BLaER1 (cell line): ENCODE data around the gene OPRD1.

ENCODE experiments used
- H3K27ac ChIP-seq: shearing (Covaris generic); formaldehyde crosslinking; 2 replicates; pipeline ENCODE4 v1.8.1; 2022
- H3K27me3 ChIP-seq: shearing (Covaris generic); formaldehyde crosslinking; 2 replicates; pipeline ENCODE4 v1.8.1; 2022
- H3K36me3 ChIP-seq: shearing (Covaris generic); formaldehyde crosslinking; 2 replicates; pipeline ENCODE4 v1.8.1; 2022
- H3K4me1 ChIP-seq: shearing (Covaris generic); formaldehyde crosslinking; 2 replicates; pipeline ENCODE4 v1.8.1; 2022
- H3K4me2 ChIP-seq: shearing (Covaris generic); formaldehyde crosslinking; 2 replicates; pipeline ENCODE4 v1.8.1; 2022
- H3K4me3 ChIP-seq: shearing (Covaris generic); formaldehyde crosslinking; 2 replicates; pipeline ENCODE4 v1.8.1; 2022
- H3K9ac ChIP-seq: shearing (Covaris generic); formaldehyde crosslinking; 2 replicates; pipeline ENCODE4 v1.8.1; 2022
- H3K9me3 ChIP-seq: shearing (Covaris generic); formaldehyde crosslinking; 2 replicates; pipeline ENCODE4 v1.8.1; 2022
- H4K20me1 ChIP-seq: shearing (Covaris generic); formaldehyde crosslinking; 2 replicates; pipeline ENCODE4 v1.8.1; 2022
- Cebpa-rat ChIP-seq: shearing (Covaris generic); IDR thresholded peaks from 2 replicates; pipeline ENCODE4 v1.8.1; 2022

Gene OPRD1

GRCh38 chr1:28889357-28889756 is 77.4 kb downstream of the OPRD1 start:
- Histone ChIP-seq H3K27ac (no peak overlapping the region), H3K4me2 (peak overlapping the region; percentile 6; the same call in 1 of the 2 replicates), H3K9ac (no peak overlapping the region), H3K4me3 (no peak overlapping the region), H3K27me3 (no peaks in the 10 kb centered on the region), H4K20me1 (peaks cover 57% of the 10 kb centered on the region), H3K36me3 (peaks cover 11% of the 10 kb centered on the region; the same call in 1 of the 2 replicates), H3K4me1 (peaks cover 53% of the 10 kb centered on the region), H3K9me3 (no peaks in the 10 kb centered on the region)
- no peak for TF ChIP-seq Cebpa-rat

- H3K9ac ChIP-seq = no peak overlapping the region
- peaks cover 57% of the 10 kb centered on the region for H4K20me1 ChIP-seq
- H3K4me2 ChIP-seq = no peak overlapping the region
- H3K27ac ChIP-seq = no peak overlapping the region
- H3K27me3 ChIP-seq = no peaks in the 10 kb centered on the region
- H3K9me3 ChIP-seq = no peaks in the 10 kb centered on the region
- H3K36me3 ChIP-seq = peaks cover 22% of the 10 kb centered on the region; the same call in 1 of the 2 replicates
- peaks cover 44% of the 10 kb centered on the region for H3K4me1 ChIP-seq
- TF ChIP-seq Cebpa-rat = no peak
- no peak overlapping the region for H3K4me3 ChIP-seq
Observed at GRCh38 chr1:28890435-28890834, 78.5 kb downstream of the OPRD1 start.

- no peak overlapping the region for H3K9ac ChIP-seq
- H4K20me1 ChIP-seq = peaks cover 57% of the 10 kb centered on the region
- peaks cover 22% of the 10 kb centered on the region; the same call in 1 of the 2 replicates for H3K36me3 ChIP-seq
- no peak overlapping the region for H3K4me2 ChIP-seq
- no peaks in the 10 kb centered on the region for H3K27me3 ChIP-seq
- H3K4me3 ChIP-seq = no peak overlapping the region
- H3K27ac ChIP-seq = no peak overlapping the region
- TF ChIP-seq Cebpa-rat = no peak
- no peaks in the 10 kb centered on the region for H3K9me3 ChIP-seq
- H3K4me1 ChIP-seq = peaks cover 40% of the 10 kb centered on the region
Observed at GRCh38 chr1:28890836-28891235, 78.9 kb downstream of the OPRD1 start.

GRCh38 chr1:28891256-28891655 is 79.3 kb downstream of the OPRD1 start:
- no peak overlapping the region for H3K4me3 ChIP-seq
- H3K9me3 ChIP-seq = no peaks in the 10 kb centered on the region
- H3K9ac ChIP-seq = no peak overlapping the region
- no peak for TF ChIP-seq Cebpa-rat
- no peak overlapping the region for H3K4me2 ChIP-seq
- H4K20me1 ChIP-seq = peaks cover 61% of the 10 kb centered on the region
- peaks cover 36% of the 10 kb centered on the region for H3K4me1 ChIP-seq
- peaks cover 22% of the 10 kb centered on the region; the same call in 1 of the 2 replicates for H3K36me3 ChIP-seq
- no peak overlapping the region for H3K27ac ChIP-seq
- no peaks in the 10 kb centered on the region for H3K27me3 ChIP-seq

GRCh38 chr1:28893403-28894102 is 81.6 kb downstream of the OPRD1 start:
- Histone ChIP-seq H3K9me3 (no peaks in the 10 kb centered on the region), H3K27me3 (no peaks in the 10 kb centered on the region), H4K20me1 (peaks cover 73% of the 10 kb centered on the region), H3K9ac (no peak overlapping the region), H3K4me1 (peaks cover 30% of the 10 kb centered on the region), H3K27ac (no peak overlapping the region), H3K4me2 (no peak overlapping the region), H3K4me3 (no peak overlapping the region), H3K36me3 (peaks cover 22% of the 10 kb centered on the region; the same call in 1 of the 2 replicates)
- TF ChIP-seq Cebpa-rat = no peak

- Histone ChIP-seq H3K4me1 (peaks cover 33% of the 10 kb centered on the region), H4K20me1 (peaks cover 74% of the 10 kb centered on the region), H3K27ac (no peak overlapping the region), H3K36me3 (peaks cover 22% of the 10 kb centered on the region; the same call in 1 of the 2 replicates), H3K27me3 (no peaks in the 10 kb centered on the region), H3K4me2 (no peak overlapping the region), H3K9me3 (no peaks in the 10 kb centered on the region), H3K4me3 (no peak overlapping the region), H3K9ac (no peak overlapping the region)
- TF ChIP-seq Cebpa-rat = no peak
Observed at GRCh38 chr1:28894785-28895184, 82.8 kb downstream of the OPRD1 start.

- Histone ChIP-seq H3K9me3 (no peaks in the 10 kb centered on the region), H4K20me1 (peaks cover 71% of the 10 kb centered on the region)
Observed at GRCh38 chr1:28895896-28896608, 84.1 kb downstream of the OPRD1 start.

GRCh38 chr1:28896609-28896986 is 84.6 kb downstream of the OPRD1 start:
- H3K4me2 ChIP-seq = no peak overlapping the region
- no peak overlapping the region for H3K27ac ChIP-seq
- no peak for TF ChIP-seq Cebpa-rat
- no peak overlapping the region for H3K9ac ChIP-seq
- no peaks in the 10 kb centered on the region for H3K27me3 ChIP-seq
- H3K9me3 ChIP-seq = no peaks in the 10 kb centered on the region
- H4K20me1 ChIP-seq = peaks cover 66% of the 10 kb centered on the region
- H3K4me3 ChIP-seq = no peak overlapping the region
- peaks cover 19% of the 10 kb centered on the region for H3K4me1 ChIP-seq
- peaks cover 24% of the 10 kb centered on the region; the same call in 1 of the 2 replicates for H3K36me3 ChIP-seq

More at GRCh38 chr1:28895896-28896608, 84.1 kb downstream of the OPRD1 start:
- TF ChIP-seq Cebpa-rat = no peak
- Histone ChIP-seq H3K9ac (no peak overlapping the region), H3K4me3 (no peak overlapping the region), H3K36me3 (peaks cover 24% of the 10 kb centered on the region; the same call in 1 of the 2 replicates), H3K4me1 (peaks cover 20% of the 10 kb centered on the region), H3K27ac (no peak overlapping the region), H3K27me3 (no peaks in the 10 kb centered on the region), H3K4me2 (no peak overlapping the region)

- Histone ChIP-seq H4K20me1 (peaks cover 72% of the 10 kb centered on the region), H3K4me2 (peak overlapping the region; percentile 69), H3K9ac (0 out of 2 replicates have a peak overlapping the region, but pooled peaks have one; percentile 34)
Observed at GRCh38 chr1:28897789-28898188, 85.8 kb downstream of the OPRD1 start.

GRCh38 chr1:28898405-28898881 is 86.5 kb downstream of the OPRD1 start:
- Histone ChIP-seq H3K9me3 (no peaks in the 10 kb centered on the region), H3K4me1 (peaks cover 19% of the 10 kb centered on the region), H3K27me3 (no peaks in the 10 kb centered on the region), H3K36me3 (peaks cover 22% of the 10 kb centered on the region; the same call in 1 of the 2 replicates), H3K4me3 (no peak overlapping the region), H4K20me1 (peaks cover 72% of the 10 kb centered on the region), H3K27ac (peak overlapping the region; percentile 41; the same call in 1 of the 2 replicates), H3K9ac (peak overlapping the region; percentile 34; the same call in 1 of the 2 replicates), H3K4me2 (peak overlapping the region; percentile 69)
- TF ChIP-seq Cebpa-rat = no peak

More at GRCh38 chr1:28897789-28898188, 85.8 kb downstream of the OPRD1 start:
- no peak for TF ChIP-seq Cebpa-rat
- Histone ChIP-seq H3K9me3 (no peaks in the 10 kb centered on the region), H3K4me3 (no peak overlapping the region), H3K36me3 (peaks cover 24% of the 10 kb centered on the region; the same call in 1 of the 2 replicates), H3K27ac (no peak overlapping the region), H3K27me3 (no peaks in the 10 kb centered on the region), H3K4me1 (peaks cover 19% of the 10 kb centered on the region)
